Measurements from ENCODE around the gene B4GALT6. TPM values are rescaled to one million over a fixed set of nuclear protein-coding genes. Genes with fewer than 3 reads are reported as not detected.

Gene B4GALT6
- total and polyA plus RNA-seq, 3 donors from 2014 or later: 12.1 to 19.5 (median 14.9) TPM

GRCh38 chr18:31648458-31648857, 35.9 kb downstream of the B4GALT6 start:
- Histone ChIP-seq H3K36me3 (ENCODE audit: low read depth, missing control alignments) (no peaks in the 10 kb centered on the region), H3K4me3 (no peak overlapping the region), H3K9me3 (no peaks in the 10 kb centered on the region), H3K27ac (no peak overlapping the region), H3K4me1 (no peaks in the 10 kb centered on the region), H3K27me3 (no peaks in the 10 kb centered on the region)
- no peak for TF ChIP-seq POLR2A (IDR thresholded peaks at IDR 0.05)
- TF ChIP-seq CTCF (IDR thresholded peaks at IDR 0.05): no peak
- whole genome bisulfite sequencing, 2 donors: 66 to 70% methylated on average over 2 of the region's 2 CpGs
- DNase-seq: no peak
- intact Hi-C loops (cut with DNase I; ENCODE audit: low total_unique reads): no loop called here

- TF ChIP-seq CTCF (IDR thresholded peaks at IDR 0.05): no peak
- no peak for TF ChIP-seq POLR2A (IDR thresholded peaks at IDR 0.05)
- no peak overlapping the region for H3K27ac ChIP-seq
These were observed 37.1 kb downstream of the B4GALT6 start for GRCh38 chr18:31647127-31647753.

GRCh38 chr18:31646332-31647126, 37.9 kb downstream of the B4GALT6 start:
- no peak overlapping the region for H3K27ac ChIP-seq

More at GRCh38 chr18:31647127-31647753, 37.1 kb downstream of the B4GALT6 start:
- 79 to 85% methylated on average over 4 of the region's 4 CpGs for WGBS, 2 donors
- no peaks in the 10 kb centered on the region for H3K36me3 ChIP-seq (ENCODE audit: low read depth, missing control alignments)
- no peaks in the 10 kb centered on the region for H3K27me3 ChIP-seq
- H3K9me3 ChIP-seq: no peaks in the 10 kb centered on the region
- no peak for DNase-seq
- intact Hi-C loops (cut with DNase I; ENCODE audit: low total_unique reads): no loop called here
- H3K4me1 ChIP-seq: no peaks in the 10 kb centered on the region
- no peak overlapping the region for H3K4me3 ChIP-seq

GRCh38 chr18:31645411-31645810, 39.0 kb downstream of the B4GALT6 start:
- intact Hi-C loops (cut with DNase I; ENCODE audit: low total_unique reads): no loop called here
- WGBS, 2 donors: 94 to 98% methylated on average over 4 of the region's 4 CpGs
- no peak for TF ChIP-seq POLR2A (IDR thresholded peaks at IDR 0.05)
- TF ChIP-seq CTCF (IDR thresholded peaks at IDR 0.05): no peak
- DNase-seq: no peak
- no peaks in the 10 kb centered on the region for H3K9me3 ChIP-seq
- no peak overlapping the region for H3K4me3 ChIP-seq
- H3K27me3 ChIP-seq: no peaks in the 10 kb centered on the region
- H3K36me3 ChIP-seq (ENCODE audit: low read depth, missing control alignments): no peaks in the 10 kb centered on the region
- no peaks in the 10 kb centered on the region for H3K4me1 ChIP-seq
- H3K27ac ChIP-seq: no peak overlapping the region

More at GRCh38 chr18:31646332-31647126, 37.9 kb downstream of the B4GALT6 start:
- H3K36me3 ChIP-seq (ENCODE audit: low read depth, missing control alignments): no peaks in the 10 kb centered on the region
- 79 to 80% methylated on average over 7 of the region's 7 CpGs for WGBS, 2 donors
- intact Hi-C loops (cut with DNase I; ENCODE audit: low total_unique reads): no loop called here
- no peak for TF ChIP-seq POLR2A (IDR thresholded peaks at IDR 0.05)
- TF ChIP-seq CTCF (IDR thresholded peaks at IDR 0.05): no peak
- H3K4me3 ChIP-seq: no peak overlapping the region
- H3K9me3 ChIP-seq: no peaks in the 10 kb centered on the region
- DNase-seq: no peak
- no peaks in the 10 kb centered on the region for H3K27me3 ChIP-seq
- H3K4me1 ChIP-seq: no peaks in the 10 kb centered on the region
